Fibroblast of the conjunctiva (primary cell): ENCODE data around the gene CFAP157.

Experiments
- DNase-seq: peaks from one replicate; pipeline ENCODE4 v3.0.0-alpha.2; 2010; ENCODE audit warnings: low read depth

The CFAP157 gene

DNA sequence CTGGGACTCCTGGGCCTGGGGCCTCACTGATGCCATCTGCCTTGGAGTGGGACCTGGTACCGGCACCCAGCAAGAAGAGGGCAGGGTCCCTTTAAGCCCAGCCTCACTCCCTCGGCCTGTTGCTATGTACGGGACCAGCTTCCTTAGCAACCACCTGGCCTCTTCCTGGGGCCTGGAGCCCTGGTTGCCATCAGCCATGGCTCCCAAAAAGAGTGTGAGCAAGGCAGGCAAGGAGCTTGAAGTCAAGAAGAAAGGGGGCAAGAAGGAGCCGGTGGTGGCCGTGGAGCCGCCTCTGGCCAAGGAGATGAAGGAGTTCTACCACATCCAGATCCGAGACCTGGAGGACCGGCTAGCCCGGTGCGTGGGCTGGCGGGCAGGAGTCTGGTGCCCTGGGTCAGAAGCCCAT is at the start of gene CFAP157:
Gene CFAP157, plus strand, starts transcription at position 153 of the 406 bp plus-strand sequence. Its CDS starts 44 bp downstream, at position 197.
- no peak for DNase-seq

DNA sequence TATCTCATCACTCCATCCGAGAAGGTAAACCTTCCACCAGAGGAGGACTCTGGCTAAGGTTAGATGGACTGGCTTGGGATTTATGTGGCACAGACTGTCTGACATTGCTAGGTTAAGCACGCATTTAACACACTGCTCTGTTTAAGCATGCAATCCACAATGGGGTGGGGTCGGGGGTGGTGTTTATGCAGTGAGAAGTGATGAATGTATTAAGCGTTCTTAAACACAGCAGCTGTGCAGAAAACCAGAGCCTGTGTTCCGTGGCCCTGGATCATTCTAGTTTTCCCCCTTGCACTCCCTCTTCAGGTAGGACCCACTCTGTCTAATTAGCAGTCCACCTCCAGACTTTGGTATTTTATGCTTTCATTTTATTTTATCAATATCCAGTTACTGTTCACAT is 48.4 kb upstream of the CFAP157 start:
- DNase-seq = no peak

DNA sequence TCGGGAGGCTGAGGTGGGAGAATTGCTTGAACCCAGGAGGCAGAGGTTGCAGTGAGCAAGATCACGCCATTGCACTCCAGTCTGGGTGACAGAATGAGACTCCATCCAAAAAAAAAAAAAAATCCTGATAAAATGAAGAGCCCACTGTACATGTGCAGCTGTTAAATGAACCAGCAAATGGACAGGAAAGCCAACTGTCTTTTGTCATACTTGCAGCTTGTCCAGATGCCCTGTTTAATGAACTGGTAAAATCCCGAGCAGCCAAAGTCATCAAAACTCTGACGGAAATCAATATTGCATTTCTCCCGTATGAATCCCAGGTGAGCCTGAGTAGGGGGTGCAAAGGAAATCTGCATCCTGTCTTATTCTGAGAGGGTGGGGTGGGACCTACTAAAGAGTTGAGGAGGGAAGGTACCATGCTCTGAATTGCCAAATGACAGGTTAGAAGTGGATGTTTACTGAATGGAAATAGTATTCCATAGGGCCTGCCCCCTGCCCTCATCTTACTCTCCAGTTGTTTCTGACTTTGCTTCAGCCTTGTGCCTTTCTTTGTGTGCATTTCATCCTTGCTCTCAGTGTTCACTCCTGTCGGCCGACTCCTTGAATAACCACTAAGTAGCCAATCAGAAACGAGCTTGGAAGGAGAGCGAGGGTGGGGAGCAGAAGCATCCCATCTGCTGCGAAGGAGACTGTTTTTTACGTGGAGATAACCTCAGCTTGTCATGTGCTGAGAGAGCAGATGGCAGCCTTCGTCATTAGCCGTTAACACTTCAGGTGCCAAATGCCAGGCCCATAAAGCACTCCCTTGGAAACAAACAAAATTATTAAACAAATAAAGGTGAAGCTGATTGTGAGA is 45.7 kb upstream of the CFAP157 start:
- no peak for DNase-seq

GRCh38 chr9:127662617-127663016 is 44.2 kb upstream of the CFAP157 start:
- no peak for DNase-seq

GRCh38 chr9:127664324-127664677 is 42.5 kb upstream of the CFAP157 start:
- DNase-seq = no peak

- peak; percentile 31 for DNase-seq
Measured at GRCh38 chr9:127664678-127665507, 41.9 kb upstream of the CFAP157 start.

- no peak for DNase-seq
Measured at GRCh38 chr9:127667127-127667844, 39.5 kb upstream of the CFAP157 start.

DNA sequence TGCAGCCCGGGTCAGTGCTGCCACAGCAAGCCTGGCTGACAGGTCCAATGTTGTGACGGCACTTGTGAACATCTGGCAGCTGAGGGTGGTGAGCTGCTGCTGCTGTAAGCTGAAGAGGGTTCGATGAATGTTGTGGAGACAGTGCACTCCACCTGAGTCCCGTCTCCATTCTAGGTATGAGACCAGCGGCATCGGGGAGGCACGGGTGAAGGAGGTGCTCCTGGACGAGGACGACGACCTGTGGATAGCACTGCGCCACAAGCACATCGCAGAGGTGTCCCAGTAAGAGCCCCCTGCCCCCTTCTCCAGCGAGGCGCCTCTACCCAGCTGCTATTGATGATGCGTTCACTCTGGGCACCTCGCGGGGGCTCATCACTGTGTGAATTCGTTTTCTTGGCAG is 38.9 kb upstream of the CFAP157 start:
- no peak for DNase-seq

DNA sequence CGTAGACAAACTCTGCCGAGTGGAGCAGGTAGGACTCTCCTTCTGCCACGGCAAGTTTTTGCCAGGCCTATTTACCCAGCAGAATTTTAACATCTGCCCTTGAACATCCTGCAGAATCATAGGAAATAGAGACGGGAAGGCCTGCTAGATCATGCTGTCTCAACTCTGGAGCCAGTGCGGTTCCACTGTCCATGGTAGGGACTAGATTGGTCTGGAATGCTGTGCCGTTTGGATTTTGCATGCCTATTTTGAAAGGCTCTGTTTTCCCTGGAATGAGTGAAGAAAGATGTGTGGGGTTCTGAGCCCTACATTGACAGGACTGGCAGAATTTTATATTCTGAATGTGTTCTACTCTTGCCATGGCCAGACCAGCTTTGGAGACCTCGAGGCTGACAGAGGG is 33.6 kb upstream of the CFAP157 start:
- no peak for DNase-seq

DNA sequence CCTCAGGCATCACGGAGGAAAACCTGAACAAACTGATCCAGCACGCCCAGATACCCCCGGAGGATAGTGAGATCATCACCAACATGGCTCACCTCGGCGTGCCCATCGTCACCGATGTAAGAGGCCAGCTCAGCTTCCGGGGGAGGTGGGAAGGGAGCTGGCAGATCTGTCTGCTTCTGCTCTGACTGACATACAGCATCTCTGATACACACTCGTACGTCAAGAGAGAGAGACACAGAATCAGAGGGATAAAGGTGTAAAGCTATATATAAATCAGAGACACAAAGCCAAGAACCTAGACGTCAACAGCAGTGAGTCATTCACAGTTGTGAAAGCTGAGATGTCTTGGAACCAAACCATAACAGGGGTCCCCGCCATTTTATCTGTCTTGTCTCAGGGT is 30.1 kb upstream of the CFAP157 start:
- DNase-seq = no peak

GRCh38 chr9:127679506-127679905 is 27.3 kb upstream of the CFAP157 start:
- no peak for DNase-seq

GRCh38 chr9:127680226-127680625 is 26.6 kb upstream of the CFAP157 start:
- no peak for DNase-seq

DNA sequence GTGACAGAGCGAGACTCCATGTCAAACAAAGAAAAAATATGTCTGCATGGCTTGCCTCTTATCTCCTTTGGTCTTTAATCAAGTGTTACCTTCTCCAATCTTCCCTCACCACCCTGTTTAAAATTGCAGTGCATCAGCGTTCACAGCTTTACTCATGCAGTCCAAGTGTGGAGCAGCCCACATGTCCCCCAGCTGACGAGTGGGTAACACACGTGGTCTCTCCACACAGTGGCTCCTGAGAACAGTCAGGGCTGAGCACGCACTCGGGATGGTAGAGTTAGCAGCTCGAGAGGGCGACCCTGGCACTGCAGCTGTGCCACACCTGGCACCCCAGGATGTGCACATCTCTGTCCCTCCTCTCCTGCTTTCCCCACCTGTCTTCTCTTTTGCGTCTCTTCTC is 25.9 kb upstream of the CFAP157 start:
- DNase-seq = no peak

DNA sequence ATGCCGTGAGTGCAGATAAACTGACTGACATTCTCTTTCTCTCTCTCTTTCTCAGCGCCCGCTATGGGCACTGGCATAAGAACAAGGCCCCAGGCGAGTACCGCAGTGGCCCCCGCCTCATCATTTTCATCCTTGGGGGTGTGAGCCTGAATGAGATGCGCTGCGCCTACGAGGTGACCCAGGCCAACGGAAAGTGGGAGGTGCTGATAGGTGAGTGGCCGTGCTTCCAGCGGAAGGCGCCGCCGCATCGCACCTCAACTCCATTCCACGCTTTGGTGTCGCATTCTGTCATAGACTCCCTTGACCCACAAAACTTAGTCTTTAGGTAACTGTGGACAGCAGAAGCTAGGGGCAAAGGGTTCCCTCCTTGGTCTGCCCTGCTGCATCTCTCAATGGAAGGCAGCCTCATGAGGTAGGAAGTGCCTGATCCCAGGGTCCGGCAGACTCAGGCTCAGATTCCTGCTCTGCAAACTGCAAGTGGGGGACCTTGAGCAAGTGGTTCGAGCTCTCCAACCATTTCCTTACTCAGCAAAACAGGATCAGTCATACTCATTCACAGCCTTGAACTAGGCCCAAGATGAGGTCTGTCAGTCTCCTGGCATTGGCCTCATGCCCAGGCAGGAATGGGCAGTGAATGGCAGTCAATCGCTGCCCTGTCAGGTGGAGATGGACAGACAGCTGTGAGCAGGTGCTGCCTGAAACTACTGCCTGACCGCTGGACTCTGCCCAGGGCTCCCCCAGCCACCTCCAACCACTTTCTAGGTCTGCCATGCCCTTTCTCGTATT is 24.2 kb upstream of the CFAP157 start:
- no peak for DNase-seq

- peak; percentile 45 for DNase-seq
Measured at GRCh38 chr9:127683723-127684122, 23.1 kb upstream of the CFAP157 start.

- DNase-seq = peak; percentile 38
Measured at GRCh38 chr9:127684576-127684975, 22.2 kb upstream of the CFAP157 start.

DNA sequence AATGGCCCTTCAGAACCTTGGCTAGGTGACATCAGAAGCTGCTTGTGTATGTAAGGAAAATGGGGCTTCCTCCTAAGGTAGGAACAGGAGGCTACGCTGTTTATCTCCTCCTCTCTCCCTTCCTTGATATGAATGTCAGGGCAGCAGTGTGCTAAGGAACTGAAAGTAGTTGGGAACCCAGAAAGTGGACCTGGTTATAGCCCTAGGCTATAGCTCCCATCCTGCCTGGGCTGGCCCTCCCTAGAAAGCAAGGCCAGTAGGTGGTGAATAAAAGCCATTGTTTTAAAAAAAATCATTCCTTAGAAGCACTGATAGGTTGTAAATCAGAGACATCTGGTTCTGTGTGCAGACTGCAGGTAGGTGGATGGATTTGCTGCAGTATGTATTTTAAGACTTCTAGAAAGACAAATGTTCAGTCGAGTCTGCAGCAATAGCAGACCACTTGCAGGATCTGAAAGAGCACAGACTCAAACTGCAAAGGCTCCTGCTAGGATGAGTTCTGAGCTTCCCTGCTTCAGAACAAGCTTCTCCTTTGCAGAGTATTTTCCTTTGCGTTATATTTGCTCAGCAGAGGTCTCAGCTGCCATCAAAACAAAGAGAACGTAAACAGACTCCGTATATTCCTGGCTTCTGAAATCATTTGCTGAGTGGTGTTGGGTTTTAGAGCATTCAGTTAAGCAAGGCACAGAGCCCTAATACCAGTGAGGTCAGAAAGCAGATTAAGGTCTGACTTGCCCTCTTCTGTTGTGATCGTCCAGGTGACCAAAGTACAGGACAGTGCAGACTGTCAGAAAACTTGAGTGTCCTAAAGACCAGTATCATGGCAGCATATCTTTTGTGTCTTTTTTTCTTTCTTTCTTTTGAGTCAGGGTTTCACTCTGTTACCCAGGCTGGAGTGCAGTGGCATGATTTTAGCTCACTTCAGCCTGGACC is 20.1 kb upstream of the CFAP157 start:
- DNase-seq = no peak

GRCh38 chr9:127689329-127690000 is 17.3 kb upstream of the CFAP157 start:
- DNase-seq = no peak

- DNase-seq = no peak
Measured at GRCh38 chr9:127690735-127691134, 16.1 kb upstream of the CFAP157 start.

- no peak for DNase-seq
Measured at GRCh38 chr9:127692071-127692470, 14.7 kb upstream of the CFAP157 start.
